Esophagus squamous epithelium (tissue), 5 donors: ENCODE results near the gene FMO1. TPM values are rescaled to one million over a fixed set of nuclear protein-coding genes. Genes with fewer than 3 reads are reported as not detected.
"Not testable (repeated sequence)": the region's sequence is repeated elsewhere in the genome, so short reads cannot be mapped to it uniquely, and the experiment has no call there.

Experiments used
- DNase-seq: peaks from one replicate; lab custom pipeline; 2025; lab: John Stamatoyannopoulos, UW
- H3K27ac ChIP-seq, 4 donors: fragments of 200-600 bp; sonication (generic); one replicate each; pipeline ENCODE4 v1.5.1; 2016 to 2019; ENCODE audit warnings: mild to moderate bottlenecking in 1 of 4
- H3K27me3 ChIP-seq, 4 donors: fragments of 200-600 bp; sonication (generic); 1 replicate in 3 of 4; 2 replicates in 1 of 4; pipeline versions ENCODE4 v1.5.1 to v1.6.0; 2017 to 2021; ENCODE audit warnings: antibody characterized with exemption in 1 of 4
- H3K36me3 ChIP-seq, 3 donors: fragments of 200-600 bp; sonication (generic); one replicate each; pipeline ENCODE4 v1.5.1; 2016 to 2019
- H3K4me1 ChIP-seq, 3 donors: fragments of 200-600 bp; sonication (generic); one replicate each; pipeline ENCODE4 v1.5.1; 2017 to 2019
- H3K4me3 ChIP-seq, 4 donors: fragments of 200-600 bp; sonication (generic); 1 replicate in 3 of 4; 2 replicates in 1 of 4; pipeline ENCODE4 v1.5.1; 2016 to 2019; ENCODE audit warnings: mild to moderate bottlenecking in 2 of 4, moderate library complexity in 1 of 4
- H3K9me3 ChIP-seq, 3 donors: fragments of 200-600 bp; sonication (generic); one replicate each; pipeline ENCODE4 v1.5.1; 2016 to 2019
- POLR2A ChIP-seq, 4 donors: fragments of 450-650 bp; IDR thresholded peaks; one replicate each; pipeline ENCODE4 v1.6.1; 2017; ENCODE audit warnings: antibody characterized with exemption in 4 of 4, mild to moderate bottlenecking in 4 of 4, moderate library complexity in 3 of 4
- WGBS, 2 donors: methylation state at CpG; one replicate each; pipeline ENCODE4 v1.1.5; 2018; 5-methylcytosine and 5-hydroxymethylcytosine counted together
- intact Hi-C: fragments of 100-400 bp; cut with DNase I; formaldehyde crosslinking; loops from one replicate; pipeline ENCODE4 v1.15.0; 2022
- total RNA-seq, 4 donors: library from RNA; depleted of rRNA; stranded (reverse); fragments of >200 nt; gene quantifications; one replicate each; pipeline ENCODE4 v1.1.0, GENCODE V29; 2016
- TF ChIP-seq, protein P1 (sequence below), 6 experiments: fragments of 450-650 bp in 4 of 6; fragments of 200-600 bp in 2 of 6; sonication (generic) in 2 of 6; IDR thresholded peaks; one replicate each; pipeline ENCODE4 v1.5.1; 2016 to 2019; ENCODE audit warnings: antibody characterized with exemption in 6 of 6, mild to moderate bottlenecking in 4 of 6, moderate library complexity in 4 of 6
- donor health status: DM: yes; HTN: yes; CAD: no.

Gene FMO1
- total RNA-seq, 4 donors from 2014 or later, result 0.18 to 7.2 (median 2.0) TPM

DNA sequence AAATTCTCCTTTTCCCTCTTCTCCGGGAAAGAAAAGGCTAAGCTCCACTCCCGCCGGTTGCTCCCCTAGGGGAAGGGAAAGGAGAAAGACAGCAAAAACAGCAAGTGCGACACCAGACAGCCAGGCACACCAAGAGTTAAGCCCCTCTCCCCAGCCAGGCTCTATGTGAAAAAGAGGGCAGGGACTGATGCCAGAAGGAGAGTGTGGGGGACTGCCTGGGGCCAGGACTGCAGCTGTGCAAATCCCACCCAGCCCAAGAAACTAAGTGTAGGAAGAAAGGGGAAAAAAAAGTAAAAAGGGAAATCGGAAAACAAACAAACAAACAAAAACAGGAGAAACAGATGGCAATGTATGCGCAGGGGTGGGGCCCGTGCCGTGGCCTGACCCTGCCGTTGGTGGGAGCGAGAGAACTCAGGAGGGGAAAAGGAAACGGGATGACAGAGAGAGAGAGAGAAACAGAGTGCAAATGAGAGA is 27.7 kb upstream of the FMO1 start:
- TF ChIP-seq, protein P1, sequence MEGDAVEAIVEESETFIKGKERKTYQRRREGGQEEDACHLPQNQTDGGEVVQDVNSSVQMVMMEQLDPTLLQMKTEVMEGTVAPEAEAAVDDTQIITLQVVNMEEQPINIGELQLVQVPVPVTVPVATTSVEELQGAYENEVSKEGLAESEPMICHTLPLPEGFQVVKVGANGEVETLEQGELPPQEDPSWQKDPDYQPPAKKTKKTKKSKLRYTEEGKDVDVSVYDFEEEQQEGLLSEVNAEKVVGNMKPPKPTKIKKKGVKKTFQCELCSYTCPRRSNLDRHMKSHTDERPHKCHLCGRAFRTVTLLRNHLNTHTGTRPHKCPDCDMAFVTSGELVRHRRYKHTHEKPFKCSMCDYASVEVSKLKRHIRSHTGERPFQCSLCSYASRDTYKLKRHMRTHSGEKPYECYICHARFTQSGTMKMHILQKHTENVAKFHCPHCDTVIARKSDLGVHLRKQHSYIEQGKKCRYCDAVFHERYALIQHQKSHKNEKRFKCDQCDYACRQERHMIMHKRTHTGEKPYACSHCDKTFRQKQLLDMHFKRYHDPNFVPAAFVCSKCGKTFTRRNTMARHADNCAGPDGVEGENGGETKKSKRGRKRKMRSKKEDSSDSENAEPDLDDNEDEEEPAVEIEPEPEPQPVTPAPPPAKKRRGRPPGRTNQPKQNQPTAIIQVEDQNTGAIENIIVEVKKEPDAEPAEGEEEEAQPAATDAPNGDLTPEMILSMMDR (IDR thresholded peaks at IDR 0.05), result no peak
- TF ChIP-seq POLR2A (IDR thresholded peaks at IDR 0.05), result no peak
- H3K27ac ChIP-seq, result peak overlapping the region in 3 of 4 donors; percentile 62 to 77 (median 70)
- H3K9me3 ChIP-seq, result peaks cover 0 to 4% (median 0%) of the 10 kb centered on the region in 3 donors
- peaks cover 5 to 74% (median 33%) of the 10 kb centered on the region in 3 donors for H3K4me1 ChIP-seq
- H3K27me3 ChIP-seq, result no peaks in the 10 kb centered on the region
- intact Hi-C loops, result no loop called here
- peak overlapping the region in 1 of 4 donors; percentile 21 for H3K4me3 ChIP-seq
- 69 to 72% methylated on average over 11 of the region's 11 CpGs for WGBS, 2 donors
- DNase-seq, result no peak
- no peaks in the 10 kb centered on the region for H3K36me3 ChIP-seq

DNA sequence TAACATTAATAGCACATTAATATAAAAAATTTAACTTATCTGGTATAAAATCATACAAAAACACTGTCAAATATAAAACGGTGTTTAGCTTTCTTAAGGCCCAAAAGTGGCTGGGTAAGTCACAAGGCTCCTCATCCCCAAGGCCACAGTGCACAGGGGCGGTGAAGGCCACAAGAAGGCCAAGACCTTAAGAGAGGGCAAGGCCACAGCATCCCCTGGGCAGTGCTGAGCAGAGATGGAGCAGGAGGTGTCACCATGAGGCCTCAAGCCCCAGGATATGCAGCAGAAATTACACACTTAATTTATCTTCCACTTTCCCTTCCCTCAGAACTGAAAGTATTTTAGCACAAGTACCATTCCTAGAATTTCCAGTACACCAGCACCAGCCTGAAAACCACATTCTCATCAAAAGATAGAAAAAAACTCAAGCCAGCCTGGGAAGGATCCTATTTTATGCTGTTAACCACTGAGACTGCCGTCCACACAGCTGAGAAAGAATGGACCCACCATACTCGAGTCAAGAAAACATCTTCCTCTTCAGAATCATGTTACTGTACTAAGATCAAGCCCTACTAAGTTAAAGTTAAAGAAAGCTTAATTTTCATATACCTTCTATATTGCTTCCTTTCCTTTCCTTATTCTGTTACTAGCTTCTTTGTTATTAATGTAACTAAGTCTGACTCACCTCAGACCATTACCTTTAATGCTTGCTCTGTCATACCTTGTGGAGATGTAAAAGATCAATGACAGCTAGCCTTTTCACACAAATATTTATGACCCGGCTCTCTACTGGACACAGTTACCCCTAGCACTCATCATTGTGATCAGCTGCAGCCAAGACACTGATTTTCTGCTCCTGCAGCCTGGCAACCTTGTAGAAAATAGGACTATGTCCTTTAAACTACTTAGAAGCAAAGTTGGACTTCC is 26.4 kb upstream of the FMO1 start:
- intact Hi-C loops, result no loop called here
- Histone ChIP-seq H3K4me3 (no peak overlapping the region), H3K36me3 (no peaks in the 10 kb centered on the region), H3K4me1 (peaks cover 5 to 78% (median 33%) of the 10 kb centered on the region in 3 donors), H3K9me3 (peaks cover 0 to 4% (median 0%) of the 10 kb centered on the region in 3 donors), H3K27me3 (no peaks in the 10 kb centered on the region), H3K27ac (peak overlapping the region; percentile 30 to 79 (median 72))
- no peak for TF ChIP-seq POLR2A (IDR thresholded peaks at IDR 0.05)
- TF ChIP-seq, protein P1 (IDR thresholded peaks at IDR 0.05), result no peak
- DNase-seq, result no peak
- WGBS, 2 donors, result 53 to 56% methylated on average over 5 of the region's 5 CpGs

DNA sequence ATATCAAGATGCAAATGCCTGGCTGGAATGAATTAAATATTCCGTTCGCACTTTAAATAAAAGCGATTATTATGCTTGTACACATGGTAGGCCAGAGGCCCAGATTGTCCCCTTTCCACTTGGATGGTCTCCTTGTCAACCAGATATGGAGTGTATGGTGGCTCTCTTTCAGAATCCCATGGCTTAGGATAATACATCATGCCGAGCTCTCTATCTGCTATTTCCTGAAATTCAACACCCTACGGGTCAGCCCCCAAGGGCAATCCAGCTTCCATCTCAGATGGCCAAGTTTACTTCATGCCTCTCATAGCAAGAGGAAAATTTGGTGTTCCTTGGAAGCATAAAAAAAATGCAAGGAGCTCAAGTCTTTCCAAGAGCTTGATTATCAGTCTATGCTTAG is 25.4 kb upstream of the FMO1 start:
- WGBS, 2 donors, result 56 to 60% methylated on average over 5 of the region's 5 CpGs
- TF ChIP-seq, protein P1 (IDR thresholded peaks at IDR 0.05), result no peak
- TF ChIP-seq POLR2A (IDR thresholded peaks at IDR 0.05), result no peak
- H3K27ac ChIP-seq, result peak overlapping the region in 2 of 4 donors; percentile 77 to 79
- peaks cover 5 to 70% (median 33%) of the 10 kb centered on the region in 3 donors for H3K4me1 ChIP-seq
- no peaks in the 10 kb centered on the region for H3K27me3 ChIP-seq
- DNase-seq, result no peak
- H3K4me3 ChIP-seq, result no peak overlapping the region
- intact Hi-C loops, result no loop called here
- H3K9me3 ChIP-seq, result peaks cover 0 to 4% (median 0%) of the 10 kb centered on the region in 3 donors
- H3K36me3 ChIP-seq, result no peaks in the 10 kb centered on the region

DNA sequence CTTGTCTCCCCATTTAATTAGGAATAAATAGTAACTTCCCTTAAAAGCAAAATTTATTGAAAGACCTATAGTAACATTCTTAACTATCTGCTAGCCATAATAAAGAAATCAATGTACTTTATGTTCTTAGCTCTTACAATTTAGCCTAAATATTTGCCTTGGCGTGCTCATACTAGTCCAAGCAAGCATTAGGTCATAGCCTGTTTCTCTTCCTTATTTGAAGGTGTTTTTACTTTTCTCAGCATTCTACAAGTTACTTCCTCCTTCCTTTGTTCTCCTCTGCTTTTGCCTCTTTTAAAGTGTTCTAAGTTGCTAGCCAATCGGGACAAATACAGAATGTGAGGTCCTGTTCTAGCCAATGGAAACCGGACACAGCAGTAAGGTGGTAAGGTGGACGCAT is 24.0 kb upstream of the FMO1 start:
- H3K27me3 ChIP-seq, H3K9me3 ChIP-seq, intact Hi-C loops, H3K4me3 ChIP-seq, DNase-seq, H3K36me3 ChIP-seq: not testable (repeated sequence)
- 54 to 65% methylated on average over 4 of the region's 4 CpGs for WGBS, 2 donors
- peak overlapping the region; percentile 56 to 79 (median 66) for H3K27ac ChIP-seq
- peaks cover 5 to 57% (median 24%) of the 10 kb centered on the region in 3 donors for H3K4me1 ChIP-seq

DNA sequence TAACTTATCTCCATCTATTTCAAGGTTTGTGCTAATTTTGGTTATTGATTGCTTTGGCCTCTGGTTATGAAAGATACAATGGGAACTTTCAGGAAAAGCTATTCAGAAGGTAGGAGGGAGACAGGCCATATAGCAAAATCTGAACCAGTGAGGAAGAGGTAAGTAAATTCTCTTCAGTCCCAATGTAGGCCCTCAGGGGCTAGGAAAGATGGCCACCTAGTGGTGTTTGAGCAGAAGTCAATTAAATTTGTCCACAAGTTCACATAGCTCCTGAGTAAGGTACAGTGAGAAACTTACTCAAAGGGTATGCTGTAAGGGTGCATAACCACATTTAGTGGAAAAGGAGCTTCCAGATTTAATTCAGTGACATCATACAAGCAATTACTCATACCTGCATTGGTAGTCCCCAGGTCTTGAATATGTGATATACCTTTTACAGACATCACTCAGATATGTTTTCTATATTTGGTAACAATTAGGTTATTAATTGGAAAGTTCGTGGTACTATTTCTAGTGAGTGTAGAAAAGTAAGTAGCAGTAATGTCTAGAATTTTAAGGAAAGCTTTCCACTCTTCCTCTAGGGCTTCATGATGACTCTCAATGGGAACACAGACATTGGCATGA is 21.4 kb upstream of the FMO1 start:
- intact Hi-C loops, result loop anchor here (5.0 kb wide), 1 partner anchor 145 kb away; no protein-coding TSS in a partner anchor
- TF ChIP-seq POLR2A (IDR thresholded peaks at IDR 0.05), result no peak
- TF ChIP-seq, protein P1 (IDR thresholded peaks at IDR 0.05), result peak in 5 of 6 experiments; percentile 65 to 86 (median 78)
- H3K4me3 ChIP-seq, result no peak overlapping the region
- no peak for DNase-seq
- no peaks in the 10 kb centered on the region for H3K36me3 ChIP-seq
- H3K27me3 ChIP-seq, result no peaks in the 10 kb centered on the region
- H3K27ac ChIP-seq, result no peak overlapping the region
- 43 to 69% methylated on average over 1 of the region's 1 CpG for WGBS, 2 donors
- H3K4me1 ChIP-seq, result peaks cover 3 to 33% (median 12%) of the 10 kb centered on the region in 3 donors
- H3K9me3 ChIP-seq, result no peaks in the 10 kb centered on the region
